ENCODE results near the gene SULF2.

GRCh38 chr20:47723322-47723721 lies 62.0 kb downstream of the SULF2 start:
- TF ChIP-seq CTCF (IDR thresholded peaks at IDR 0.05; ENCODE audit: poor library complexity) (no peak), EZH2 (IDR thresholded peaks at IDR 0.05; ENCODE audit: borderline replicate concordance) (no peak)

Data from hepatocyte (in vitro differentiated cells).